ENCODE data around the gene EXOC6B.
"Not testable (repeated sequence)": the region's sequence is repeated elsewhere in the genome, so short reads cannot be mapped to it uniquely, and the experiment has no call there.

Gene EXOC6B

GRCh38 chr2:72548081-72548764 is 277.6 kb downstream of the EXOC6B start:
- Histone ChIP-seq H3K27me3 (ENCODE audit: control insufficient read depth, insufficient read depth, low read length) (no peaks in the 10 kb centered on the region), H3K27ac (ENCODE audit: low read length) (no peak overlapping the region), H3K4me1 (ENCODE audit: control insufficient read depth, low read depth, low read length) (no peaks in the 10 kb centered on the region), H3K36me3 (ENCODE audit: control insufficient read depth, low read depth, low read length) (no peaks in the 10 kb centered on the region), H3K4me3 (ENCODE audit: low read length) (no peak overlapping the region), H3K9ac (ENCODE audit: low read length) (no peak overlapping the region), H3K9me3 (ENCODE audit: control insufficient read depth, low read depth, low read length) (no peaks in the 10 kb centered on the region)

- no peaks in the 10 kb centered on the region for H3K36me3 ChIP-seq (ENCODE audit: control insufficient read depth, low read depth, low read length)
- H3K27ac ChIP-seq (ENCODE audit: low read length), result no peak overlapping the region
Observed at GRCh38 chr2:72545790-72546189, 280.0 kb downstream of the EXOC6B start.

GRCh38 chr2:72544554-72544953 is 281.3 kb downstream of the EXOC6B start:
- no peaks in the 10 kb centered on the region for H3K27me3 ChIP-seq (ENCODE audit: control insufficient read depth, insufficient read depth, low read length)
- no peak overlapping the region for H3K9ac ChIP-seq (ENCODE audit: low read length)
- H3K9me3 ChIP-seq (ENCODE audit: control insufficient read depth, low read depth, low read length), result no peaks in the 10 kb centered on the region
- H3K27ac ChIP-seq (ENCODE audit: low read length), result no peak overlapping the region
- no peaks in the 10 kb centered on the region for H3K36me3 ChIP-seq (ENCODE audit: control insufficient read depth, low read depth, low read length)
- no peaks in the 10 kb centered on the region for H3K4me1 ChIP-seq (ENCODE audit: control insufficient read depth, low read depth, low read length)
- no peak overlapping the region for H3K4me3 ChIP-seq (ENCODE audit: low read length)

More at GRCh38 chr2:72545790-72546189, 280.0 kb downstream of the EXOC6B start:
- Histone ChIP-seq H3K9me3 (ENCODE audit: control insufficient read depth, low read depth, low read length) (no peaks in the 10 kb centered on the region), H3K27me3 (ENCODE audit: control insufficient read depth, insufficient read depth, low read length) (no peaks in the 10 kb centered on the region), H3K4me3 (ENCODE audit: low read length) (no peak overlapping the region), H3K4me1 (ENCODE audit: control insufficient read depth, low read depth, low read length) (no peaks in the 10 kb centered on the region), H3K9ac (ENCODE audit: low read length) (no peak overlapping the region)

GRCh38 chr2:72543497-72544216 is 282.2 kb downstream of the EXOC6B start:
- Histone ChIP-seq H3K36me3 (ENCODE audit: control insufficient read depth, low read depth, low read length) (no peaks in the 10 kb centered on the region), H3K9me3 (ENCODE audit: control insufficient read depth, low read depth, low read length) (no peaks in the 10 kb centered on the region), H3K4me3 (ENCODE audit: low read length) (no peak overlapping the region), H3K27ac (ENCODE audit: low read length) (no peak overlapping the region), H3K4me1 (ENCODE audit: control insufficient read depth, low read depth, low read length) (peaks cover 8% of the 10 kb centered on the region), H3K27me3 (ENCODE audit: control insufficient read depth, insufficient read depth, low read length) (no peaks in the 10 kb centered on the region), H3K9ac (ENCODE audit: low read length) (no peak overlapping the region)

- H3K27me3 ChIP-seq (ENCODE audit: control insufficient read depth, insufficient read depth, low read length), result no peaks in the 10 kb centered on the region
- H3K36me3 ChIP-seq (ENCODE audit: control insufficient read depth, low read depth, low read length), result no peaks in the 10 kb centered on the region
- H3K9ac ChIP-seq (ENCODE audit: low read length), result no peak overlapping the region
- H3K9me3 ChIP-seq (ENCODE audit: control insufficient read depth, low read depth, low read length), result no peaks in the 10 kb centered on the region
- peaks cover 15% of the 10 kb centered on the region for H3K4me1 ChIP-seq (ENCODE audit: control insufficient read depth, low read depth, low read length)
- no peak overlapping the region for H3K27ac ChIP-seq (ENCODE audit: low read length)
- no peak overlapping the region for H3K4me3 ChIP-seq (ENCODE audit: low read length)
Observed at GRCh38 chr2:72539071-72539552, 286.7 kb downstream of the EXOC6B start.

GRCh38 chr2:72538486-72538885 is 287.3 kb downstream of the EXOC6B start:
- no peak overlapping the region for H3K9ac ChIP-seq (ENCODE audit: low read length)

GRCh38 chr2:72535586-72535985 is 290.2 kb downstream of the EXOC6B start:
- not testable (repeated sequence) for H3K27ac ChIP-seq (ENCODE audit: low read length); H3K4me3 ChIP-seq (ENCODE audit: low read length); H3K9me3 ChIP-seq (ENCODE audit: control insufficient read depth, low read depth, low read length); H3K9ac ChIP-seq (ENCODE audit: low read length); H3K36me3 ChIP-seq (ENCODE audit: control insufficient read depth, low read depth, low read length); H3K27me3 ChIP-seq (ENCODE audit: control insufficient read depth, insufficient read depth, low read length)
- H3K4me1 ChIP-seq (ENCODE audit: control insufficient read depth, low read depth, low read length), result peaks cover 15% of the 10 kb centered on the region

More at GRCh38 chr2:72538486-72538885, 287.3 kb downstream of the EXOC6B start:
- Histone ChIP-seq H3K36me3 (ENCODE audit: control insufficient read depth, low read depth, low read length) (no peaks in the 10 kb centered on the region), H3K4me3 (ENCODE audit: low read length) (no peak overlapping the region), H3K9me3 (ENCODE audit: control insufficient read depth, low read depth, low read length) (no peaks in the 10 kb centered on the region), H3K4me1 (ENCODE audit: control insufficient read depth, low read depth, low read length) (peaks cover 15% of the 10 kb centered on the region), H3K27ac (ENCODE audit: low read length) (no peak overlapping the region), H3K27me3 (ENCODE audit: control insufficient read depth, insufficient read depth, low read length) (no peaks in the 10 kb centered on the region)

- H3K27me3 ChIP-seq (ENCODE audit: control insufficient read depth, insufficient read depth, low read length), result no peaks in the 10 kb centered on the region
- no peak overlapping the region for H3K9ac ChIP-seq (ENCODE audit: low read length)
- H3K4me3 ChIP-seq (ENCODE audit: low read length), result no peak overlapping the region
- H3K36me3 ChIP-seq (ENCODE audit: control insufficient read depth, low read depth, low read length), result no peaks in the 10 kb centered on the region
- H3K4me1 ChIP-seq (ENCODE audit: control insufficient read depth, low read depth, low read length), result peaks cover 8% of the 10 kb centered on the region
- no peaks in the 10 kb centered on the region for H3K9me3 ChIP-seq (ENCODE audit: control insufficient read depth, low read depth, low read length)
- no peak overlapping the region for H3K27ac ChIP-seq (ENCODE audit: low read length)
Observed at GRCh38 chr2:72533765-72534164, 292.1 kb downstream of the EXOC6B start.

GRCh38 chr2:72527424-72527823 is 298.4 kb downstream of the EXOC6B start:
- H3K27ac ChIP-seq (ENCODE audit: low read length), result no peak overlapping the region
- no peaks in the 10 kb centered on the region for H3K4me1 ChIP-seq (ENCODE audit: control insufficient read depth, low read depth, low read length)
- no peaks in the 10 kb centered on the region for H3K36me3 ChIP-seq (ENCODE audit: control insufficient read depth, low read depth, low read length)
- H3K9me3 ChIP-seq (ENCODE audit: control insufficient read depth, low read depth, low read length), result no peaks in the 10 kb centered on the region
- no peak overlapping the region for H3K4me3 ChIP-seq (ENCODE audit: low read length)
- no peaks in the 10 kb centered on the region for H3K27me3 ChIP-seq (ENCODE audit: control insufficient read depth, insufficient read depth, low read length)
- no peak overlapping the region for H3K9ac ChIP-seq (ENCODE audit: low read length)

- Histone ChIP-seq H3K9me3 (ENCODE audit: control insufficient read depth, low read depth, low read length) (no peaks in the 10 kb centered on the region), H3K4me3 (ENCODE audit: low read length) (no peak overlapping the region), H3K27ac (ENCODE audit: low read length) (no peak overlapping the region), H3K27me3 (ENCODE audit: control insufficient read depth, insufficient read depth, low read length) (no peaks in the 10 kb centered on the region), H3K9ac (ENCODE audit: low read length) (no peak overlapping the region), H3K4me1 (ENCODE audit: control insufficient read depth, low read depth, low read length) (no peaks in the 10 kb centered on the region), H3K36me3 (ENCODE audit: control insufficient read depth, low read depth, low read length) (no peaks in the 10 kb centered on the region)
Observed at GRCh38 chr2:72526623-72527022, 299.2 kb downstream of the EXOC6B start.

- no peaks in the 10 kb centered on the region for H3K36me3 ChIP-seq (ENCODE audit: control insufficient read depth, low read depth, low read length)
- no peak overlapping the region for H3K9ac ChIP-seq (ENCODE audit: low read length)
- no peaks in the 10 kb centered on the region for H3K9me3 ChIP-seq (ENCODE audit: control insufficient read depth, low read depth, low read length)
- H3K4me3 ChIP-seq (ENCODE audit: low read length), result no peak overlapping the region
- H3K27ac ChIP-seq (ENCODE audit: low read length), result no peak overlapping the region
- no peaks in the 10 kb centered on the region for H3K27me3 ChIP-seq (ENCODE audit: control insufficient read depth, insufficient read depth, low read length)
- no peaks in the 10 kb centered on the region for H3K4me1 ChIP-seq (ENCODE audit: control insufficient read depth, low read depth, low read length)
Observed at GRCh38 chr2:72524071-72524470, 301.8 kb downstream of the EXOC6B start.

- Histone ChIP-seq H3K27me3 (ENCODE audit: control insufficient read depth, insufficient read depth, low read length) (no peaks in the 10 kb centered on the region), H3K4me1 (ENCODE audit: control insufficient read depth, low read depth, low read length) (no peaks in the 10 kb centered on the region), H3K27ac (ENCODE audit: low read length) (no peak overlapping the region), H3K9me3 (ENCODE audit: control insufficient read depth, low read depth, low read length) (no peaks in the 10 kb centered on the region), H3K4me3 (ENCODE audit: low read length) (no peak overlapping the region), H3K36me3 (ENCODE audit: control insufficient read depth, low read depth, low read length) (peaks cover 4% of the 10 kb centered on the region), H3K9ac (ENCODE audit: low read length) (no peak overlapping the region)
Observed at GRCh38 chr2:72515696-72516095, 310.1 kb downstream of the EXOC6B start.
